Astrocyte of the spinal cord (primary cell): Measurements from ENCODE around the gene LDHAL6A.
A peak's percentile ranks its signal among the peaks of the same experiment; 100 is the strongest.

Source experiments
- DNase-seq: peaks from one replicate; pipeline ENCODE4 v3.0.0; 2011; ENCODE audit warnings: low read depth, low spot score
- H3K4me3 ChIP-seq: 2 replicates; pipeline ENCODE4 v1.5.1; 2011; ENCODE audit warnings: low read depth, mild to moderate bottlenecking, low read length, moderate library complexity
- CTCF ChIP-seq: IDR thresholded peaks from 2 replicates; pipeline ENCODE4 v1.5.1; 2012; ENCODE audit warnings: low read depth, mild to moderate bottlenecking, low read length, inconsistent platforms
- in situ Hi-C: cut with HindIII; loops from 2 replicates; pipeline ENCODE4 v1.10.0; 2017; ENCODE audit warnings: low sequenced_read_pairs

Gene LDHAL6A

GRCh38 chr11:18429332-18429731 is 26.3 kb upstream of the LDHAL6A start:
- H3K4me3 ChIP-seq = no peak overlapping the region
- DNase-seq = no peak
- in situ Hi-C loops = no loop called here
- no peak for TF ChIP-seq CTCF

- in situ Hi-C loops = no loop called here
- no peak for TF ChIP-seq CTCF
- DNase-seq = no peak
- no peak overlapping the region for H3K4me3 ChIP-seq
Observed at GRCh38 chr11:18438691-18439090, 17.0 kb upstream of the LDHAL6A start.

- no peak overlapping the region for H3K4me3 ChIP-seq
- in situ Hi-C loops = no loop called here
- DNase-seq = no peak
- no peak for TF ChIP-seq CTCF
Observed at GRCh38 chr11:18449251-18449650, 6.4 kb upstream of the LDHAL6A start.

GRCh38 chr11:18452927-18453326 is 2.7 kb upstream of the LDHAL6A start:
- peak; percentile 4 for DNase-seq
- in situ Hi-C loops = no loop called here
- TF ChIP-seq CTCF = no peak
- no peak overlapping the region for H3K4me3 ChIP-seq

- in situ Hi-C loops = no loop called here
- TF ChIP-seq CTCF = no peak
- DNase-seq = no peak
- no peak overlapping the region for H3K4me3 ChIP-seq
Observed at GRCh38 chr11:18457450-18457849, 1.8 kb downstream of the LDHAL6A start.

- TF ChIP-seq CTCF = no peak
- no peak for DNase-seq
- in situ Hi-C loops = no loop called here
- no peak overlapping the region for H3K4me3 ChIP-seq
Observed at GRCh38 chr11:18459634-18460033, 4.0 kb downstream of the LDHAL6A start.

GRCh38 chr11:18461909-18462308 is 6.3 kb downstream of the LDHAL6A start:
- no peak for DNase-seq
- TF ChIP-seq CTCF = no peak
- no peak overlapping the region for H3K4me3 ChIP-seq
- in situ Hi-C loops = no loop called here
